LNCAP (cell line): ENCODE measurements around the gene LIN9.

ENCODE experiments used
- TF ChIP-seq, protein P1 (sequence below): fragments of 450-650 bp; IDR thresholded peaks from 2 replicates; pipeline ENCODE4 v1.5.1; 2017; ENCODE audit warnings: mild to moderate bottlenecking

Gene LIN9

DNA sequence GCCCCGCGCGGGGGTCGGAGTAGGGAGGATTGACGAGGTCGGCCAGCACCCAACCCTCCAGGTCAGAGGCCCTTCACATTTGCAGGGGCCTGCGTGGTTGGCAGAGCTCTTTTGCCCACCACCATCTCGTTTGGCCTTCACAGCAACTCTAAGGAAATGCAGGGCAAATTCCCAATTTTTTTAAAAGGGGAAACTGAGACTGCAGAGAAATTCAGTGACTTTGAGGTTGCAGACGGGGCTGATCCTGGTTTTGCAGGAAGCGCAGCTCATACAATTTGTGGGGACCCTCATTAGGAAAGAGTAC lies 122.0 kb downstream of the LIN9 start:
- TF ChIP-seq, protein P1, sequence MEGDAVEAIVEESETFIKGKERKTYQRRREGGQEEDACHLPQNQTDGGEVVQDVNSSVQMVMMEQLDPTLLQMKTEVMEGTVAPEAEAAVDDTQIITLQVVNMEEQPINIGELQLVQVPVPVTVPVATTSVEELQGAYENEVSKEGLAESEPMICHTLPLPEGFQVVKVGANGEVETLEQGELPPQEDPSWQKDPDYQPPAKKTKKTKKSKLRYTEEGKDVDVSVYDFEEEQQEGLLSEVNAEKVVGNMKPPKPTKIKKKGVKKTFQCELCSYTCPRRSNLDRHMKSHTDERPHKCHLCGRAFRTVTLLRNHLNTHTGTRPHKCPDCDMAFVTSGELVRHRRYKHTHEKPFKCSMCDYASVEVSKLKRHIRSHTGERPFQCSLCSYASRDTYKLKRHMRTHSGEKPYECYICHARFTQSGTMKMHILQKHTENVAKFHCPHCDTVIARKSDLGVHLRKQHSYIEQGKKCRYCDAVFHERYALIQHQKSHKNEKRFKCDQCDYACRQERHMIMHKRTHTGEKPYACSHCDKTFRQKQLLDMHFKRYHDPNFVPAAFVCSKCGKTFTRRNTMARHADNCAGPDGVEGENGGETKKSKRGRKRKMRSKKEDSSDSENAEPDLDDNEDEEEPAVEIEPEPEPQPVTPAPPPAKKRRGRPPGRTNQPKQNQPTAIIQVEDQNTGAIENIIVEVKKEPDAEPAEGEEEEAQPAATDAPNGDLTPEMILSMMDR: no peak

DNA sequence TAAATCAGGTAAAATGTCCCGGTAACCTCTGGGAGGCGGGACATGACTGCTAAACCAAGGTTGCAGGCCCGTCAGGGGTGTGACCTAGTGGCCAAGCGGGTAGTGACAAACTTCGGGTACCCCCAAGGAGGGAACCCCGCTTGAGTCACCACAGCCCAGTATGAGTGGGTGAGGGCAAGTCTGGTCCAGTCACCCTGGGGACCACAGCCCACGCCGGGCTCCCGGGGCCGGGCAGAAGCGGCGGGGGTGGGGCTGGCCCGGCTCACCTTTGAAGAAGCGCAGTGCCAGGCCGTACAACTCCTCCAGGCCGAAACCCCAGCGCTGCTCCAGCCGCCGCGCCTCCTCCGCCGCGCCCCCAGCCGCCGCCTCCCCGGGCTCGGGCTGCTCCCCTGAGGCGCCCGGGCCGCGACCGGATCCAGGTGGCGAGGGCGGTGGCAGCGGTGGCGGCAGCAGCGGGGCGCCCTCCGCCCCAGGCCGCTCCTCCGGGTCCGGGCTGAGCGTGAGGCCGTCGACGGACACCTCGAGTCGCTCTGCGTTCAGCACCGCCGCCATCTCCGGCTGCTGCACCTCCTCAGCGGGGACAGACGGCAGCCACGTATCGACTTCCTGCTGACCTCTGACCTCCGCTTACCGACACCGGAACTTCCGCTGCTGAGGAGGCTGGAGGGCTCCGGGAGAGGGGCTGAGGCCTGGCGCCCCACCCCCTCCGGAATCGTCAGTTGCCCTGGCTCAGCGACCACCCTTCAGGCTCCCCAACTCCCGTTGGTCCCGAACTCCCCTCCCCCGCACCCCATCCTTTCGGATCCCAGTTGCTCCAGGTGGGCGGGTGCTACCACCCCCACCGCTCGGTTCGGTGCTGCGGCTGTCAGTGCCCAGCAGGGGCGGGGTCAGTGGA lies 122.6 kb downstream of the LIN9 start, which contains the start of gene ACBD3:
Gene ACBD3 (minus strand): TSS at position 618 of the 895 bp plus-strand sequence. CDS start 66 bp downstream, at position 552.
- TF ChIP-seq, protein P1: no peak

DNA sequence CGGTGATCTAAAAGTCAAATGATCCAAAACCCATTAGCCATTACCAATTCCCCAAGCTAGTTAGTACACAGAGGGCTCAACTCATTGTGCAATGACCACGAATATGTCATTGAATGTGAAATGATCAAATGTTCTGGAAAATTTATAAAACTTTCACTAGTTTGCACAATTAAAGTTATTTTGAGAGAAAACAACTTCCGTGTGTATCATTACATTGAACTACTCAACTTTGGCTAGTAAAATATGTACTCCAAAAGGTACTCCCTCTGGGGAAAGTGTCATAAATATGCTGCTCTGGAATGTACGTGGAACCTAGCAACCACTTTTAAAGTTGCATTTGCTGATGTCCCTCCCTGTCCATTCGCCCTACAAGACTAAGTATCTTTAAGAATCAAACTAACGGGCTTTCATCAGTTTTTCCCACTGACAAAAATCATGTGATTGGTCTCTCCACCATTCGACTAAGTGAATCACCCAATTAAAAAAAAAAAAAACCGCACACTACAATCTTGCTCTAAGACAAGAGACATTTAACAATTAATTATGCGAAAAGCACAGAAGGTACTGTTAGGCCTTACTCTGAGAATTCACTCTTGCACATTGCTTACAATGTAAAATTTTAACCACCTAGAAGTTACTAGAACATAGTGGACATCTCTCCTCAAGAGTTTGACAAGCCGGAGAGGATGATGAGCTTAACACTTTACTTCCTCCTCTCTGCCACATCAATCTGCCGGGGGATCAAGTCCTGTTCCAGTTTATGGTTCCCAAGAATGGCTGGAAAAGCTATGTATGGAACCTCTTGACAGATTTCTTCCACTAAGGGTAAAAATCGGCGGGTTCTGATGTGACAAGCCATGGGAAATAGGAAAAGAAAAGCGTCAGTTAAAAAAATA lies 123.6 kb downstream of the LIN9 start:
- TF ChIP-seq, protein P1: no peak

DNA sequence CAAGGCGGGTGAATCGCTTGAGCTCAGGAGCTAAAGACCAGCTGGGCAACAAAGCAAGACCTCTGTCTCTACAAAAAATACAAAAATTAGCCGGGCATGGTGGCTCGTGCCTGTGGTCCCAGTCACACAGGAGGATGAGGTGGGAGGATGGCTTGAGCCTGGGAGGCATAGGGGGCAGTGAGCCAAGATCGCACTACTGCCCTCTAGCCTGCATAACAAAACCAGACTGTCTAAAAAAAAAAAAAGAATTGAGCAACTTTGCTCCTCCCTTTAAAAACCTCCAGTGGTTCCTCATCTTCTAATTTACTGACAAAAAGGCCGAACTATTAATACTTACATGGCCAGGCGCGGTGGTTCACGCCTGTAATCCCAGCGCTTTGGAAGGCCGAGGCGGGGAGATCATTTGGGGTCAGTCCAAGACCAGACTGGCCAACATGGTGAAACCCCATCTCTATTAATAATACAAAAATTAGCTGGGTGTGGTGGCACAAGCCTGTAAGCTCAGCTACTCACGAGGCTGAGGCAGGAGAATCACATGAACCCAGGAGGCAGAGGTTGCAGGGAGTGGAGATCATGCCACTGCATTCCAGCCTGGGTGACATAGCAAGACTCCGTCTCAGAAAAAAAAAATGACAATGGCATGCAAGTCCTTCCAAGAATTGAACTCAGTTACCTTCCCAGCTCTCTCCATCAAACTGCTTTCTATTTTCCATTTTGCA lies 126.8 kb downstream of the LIN9 start:
- TF ChIP-seq, protein P1: peak; percentile 67
